H9 (cell line): ENCODE data around the gene CHST5. TPM values are rescaled to one million over a fixed set of nuclear protein-coding genes. Genes with fewer than 3 reads are reported as not detected.

ENCODE experiments used
- DNase-seq: peaks from one replicate; pipeline ENCODE4 v3.0.0-alpha.2; 2017
- H2AFZ ChIP-seq: one replicate; pipeline ENCODE4 v1.6.1; 2013; ENCODE audit warnings: mild to moderate bottlenecking, low read length, control low read depth, moderate library complexity
- H2AK5ac ChIP-seq: 2 replicates; pipeline ENCODE4 v1.6.1; 2013; ENCODE audit warnings: low read length, control low read depth, mixed read lengths; ENCODE audit not compliant: insufficient read length
- H2BK120ac ChIP-seq: one replicate; pipeline ENCODE4 v1.6.1; 2013; ENCODE audit warnings: low read depth, mild to moderate bottlenecking, low read length, control low read depth, inconsistent platforms; ENCODE audit not compliant: poor library complexity, severe bottlenecking
- H2BK12ac ChIP-seq: 2 replicates; pipeline ENCODE4 v1.6.1; 2013; ENCODE audit warnings: low read length, control low read depth, mixed read lengths, low read depth; ENCODE audit not compliant: insufficient read length
- H2BK15ac ChIP-seq: 2 replicates; pipeline ENCODE4 v1.6.1; 2013; ENCODE audit warnings: low read depth, low read length, control low read depth
- H2BK20ac ChIP-seq: one replicate; pipeline ENCODE4 v1.6.1; 2013; ENCODE audit warnings: low read depth, mild to moderate bottlenecking, low read length, control low read depth, inconsistent platforms; ENCODE audit not compliant: poor library complexity, severe bottlenecking
- H2BK5ac ChIP-seq: 2 replicates; pipeline ENCODE4 v1.6.1; 2013; ENCODE audit warnings: low read length, control low read depth, mixed read lengths; ENCODE audit not compliant: insufficient read length
- H3K14ac ChIP-seq: 2 replicates; pipeline ENCODE4 v1.6.1; 2013; ENCODE audit warnings: low read length, control low read depth; ENCODE audit not compliant: insufficient read depth
- H3K18ac ChIP-seq: 2 replicates; pipeline ENCODE4 v1.6.1; 2013; ENCODE audit warnings: low read depth, mild to moderate bottlenecking, mixed read lengths, low read length, control low read depth; ENCODE audit not compliant: insufficient read length
- H3K23ac ChIP-seq: 2 replicates; pipeline ENCODE4 v1.6.1; 2013; ENCODE audit warnings: low read length, control low read depth, mixed read lengths, low read depth; ENCODE audit not compliant: insufficient read length
- H3K23me2 ChIP-seq: 2 replicates; pipeline ENCODE4 v1.6.1; 2013; ENCODE audit warnings: low read depth, mild to moderate bottlenecking, mixed read lengths, low read length, control low read depth; ENCODE audit not compliant: insufficient read length, poor library complexity, severe bottlenecking
- H3K27ac ChIP-seq: 2 replicates; pipeline ENCODE4 v1.5.1; 2013; ENCODE audit warnings: low read length, control low read depth, mixed read lengths, low read depth; ENCODE audit not compliant: insufficient read length
- H3K27me3 ChIP-seq: 2 replicates; pipeline ENCODE4 v1.6.1; 2013; ENCODE audit warnings: low read length, control low read depth, inconsistent platforms; ENCODE audit not compliant: insufficient read depth
- H3K4ac ChIP-seq: 2 replicates; pipeline ENCODE4 v1.6.1; 2013; ENCODE audit warnings: low read depth, mild to moderate bottlenecking, control low read depth, inconsistent platforms, low read length, moderate library complexity
- H3K4me1 ChIP-seq: 2 replicates; pipeline ENCODE4 v1.6.1; 2013; ENCODE audit warnings: low read length, control low read depth, inconsistent platforms; ENCODE audit not compliant: insufficient read depth
- H3K4me2 ChIP-seq: 2 replicates; pipeline ENCODE4 v1.6.1; 2013; ENCODE audit warnings: low read length, control low read depth, mixed read lengths; ENCODE audit not compliant: insufficient read length, insufficient read depth
- H3K56ac ChIP-seq: 2 replicates; pipeline ENCODE4 v1.6.1; 2013; ENCODE audit warnings: low read depth, mild to moderate bottlenecking, mixed read lengths, low read length, control low read depth; ENCODE audit not compliant: insufficient read length
- H3K79me1 ChIP-seq: 2 replicates; pipeline ENCODE4 v1.6.1; 2013; ENCODE audit warnings: low read depth, mild to moderate bottlenecking, moderate library complexity, low read length, control low read depth, inconsistent platforms; ENCODE audit not compliant: insufficient read depth, poor library complexity, severe bottlenecking
- H3K79me2 ChIP-seq: 2 replicates; pipeline ENCODE4 v1.6.1; 2013; ENCODE audit warnings: low read length, control low read depth, inconsistent platforms; ENCODE audit not compliant: insufficient read depth
- H3K9ac ChIP-seq: 2 replicates; pipeline ENCODE4 v1.6.1; 2013; ENCODE audit warnings: low read length, control low read depth, mixed read lengths; ENCODE audit not compliant: insufficient read length; ENCODE audit errors: extremely low read depth
- H3K9me3 ChIP-seq: one replicate; pipeline ENCODE4 v1.6.1; 2013; ENCODE audit warnings: low read depth, low read length, inconsistent platforms; ENCODE audit not compliant: control insufficient read depth
- H3T11ph ChIP-seq: one replicate; pipeline ENCODE4 v1.6.1; 2013; ENCODE audit warnings: mild to moderate bottlenecking, low read length, control low read depth, inconsistent platforms
- H4K20me1 ChIP-seq: one replicate; pipeline ENCODE4 v1.6.1; 2013; ENCODE audit not compliant: control insufficient read depth, insufficient read length, insufficient read depth
- H4K5ac ChIP-seq: 2 replicates; pipeline ENCODE4 v1.6.1; 2013; ENCODE audit warnings: low read depth, mild to moderate bottlenecking, mixed read lengths, low read length, control low read depth; ENCODE audit not compliant: insufficient read length
- H4K8ac ChIP-seq: replicated peaks from 2 replicates; pipeline ENCODE4 v1.6.1; 2013; ENCODE audit warnings: low read length, control low read depth, mixed read lengths, low read depth; ENCODE audit not compliant: insufficient read length
- H4K91ac ChIP-seq: 2 replicates; pipeline ENCODE4 v1.6.1; 2013; ENCODE audit warnings: low read depth, mild to moderate bottlenecking, moderate library complexity, mixed read lengths, low read length, control low read depth; ENCODE audit not compliant: insufficient read length
- H3K27ac Mint-ChIP-seq, 3 experiments: 2 replicates in 2 of 3; 3 replicates in 1 of 3; pipeline ENCODE4 v1.8.0; 2020 to 2021; ENCODE audit warnings: mixed read lengths in 3 of 3, mild to moderate bottlenecking in 1 of 3, moderate library complexity in 1 of 3
- H3K27me3 Mint-ChIP-seq: 2 replicates; pipeline ENCODE4 v1.8.0; 2021; ENCODE audit warnings: low read depth, mild to moderate bottlenecking, moderate library complexity, mixed read lengths
- H3K36me3 Mint-ChIP-seq, 3 experiments: 2 replicates in 2 of 3; 3 replicates in 1 of 3; pipeline ENCODE4 v1.8.0; 2020 to 2021; ENCODE audit warnings: low read depth in 3 of 3, mixed read lengths in 3 of 3; ENCODE audit not compliant: insufficient read depth in 1 of 3
- H3K4me1 Mint-ChIP-seq, 2 experiments: 2 replicates each; pipeline ENCODE4 v1.8.0; 2020; ENCODE audit warnings: mixed read lengths in 2 of 2
- H3K4me3 Mint-ChIP-seq, 2 experiments: 2 replicates in 1 of 2; 3 replicates in 1 of 2; pipeline ENCODE4 v1.8.0; 2020 to 2021; ENCODE audit warnings: mild to moderate bottlenecking in 2 of 2, mixed read lengths in 2 of 2, moderate library complexity in 1 of 2
- H3K9me3 Mint-ChIP-seq, 2 experiments: 2 replicates in 1 of 2; 3 replicates in 1 of 2; pipeline ENCODE4 v1.8.0; 2020; ENCODE audit warnings: mild to moderate bottlenecking in 2 of 2, mixed read lengths in 2 of 2, moderate library complexity in 1 of 2
- WGBS: extraction: QIAGEN DNeasy Blood & Tissue Kit; methylation state at CpG from one replicate; pipeline ENCODE4 v1.1.7; 2013; ENCODE audit warnings: missing lambda C conversion rate, low lambda C conversion rate, mixed read lengths; ENCODE audit not compliant: insufficient read length; ENCODE audit errors: extremely low coverage; 5-methylcytosine and 5-hydroxymethylcytosine counted together
- total RNA-seq: library from RNA; stranded (reverse); gene quantifications from 2 replicates; pipeline ENCODE4 v1.2.1, GENCODE V29; 2021
- TF ChIP-seq, protein P1 (sequence below): fragments of 200-600 bp; sonication (generic); conservative IDR thresholded peaks from 3 replicates; pipeline ENCODE4 v1.8.0; 2021; ENCODE audit warnings: antibody characterized with exemption, mild to moderate bottlenecking

Gene CHST5
- total RNA-seq, 1 experiment from 2014 or later: not detected

DNA sequence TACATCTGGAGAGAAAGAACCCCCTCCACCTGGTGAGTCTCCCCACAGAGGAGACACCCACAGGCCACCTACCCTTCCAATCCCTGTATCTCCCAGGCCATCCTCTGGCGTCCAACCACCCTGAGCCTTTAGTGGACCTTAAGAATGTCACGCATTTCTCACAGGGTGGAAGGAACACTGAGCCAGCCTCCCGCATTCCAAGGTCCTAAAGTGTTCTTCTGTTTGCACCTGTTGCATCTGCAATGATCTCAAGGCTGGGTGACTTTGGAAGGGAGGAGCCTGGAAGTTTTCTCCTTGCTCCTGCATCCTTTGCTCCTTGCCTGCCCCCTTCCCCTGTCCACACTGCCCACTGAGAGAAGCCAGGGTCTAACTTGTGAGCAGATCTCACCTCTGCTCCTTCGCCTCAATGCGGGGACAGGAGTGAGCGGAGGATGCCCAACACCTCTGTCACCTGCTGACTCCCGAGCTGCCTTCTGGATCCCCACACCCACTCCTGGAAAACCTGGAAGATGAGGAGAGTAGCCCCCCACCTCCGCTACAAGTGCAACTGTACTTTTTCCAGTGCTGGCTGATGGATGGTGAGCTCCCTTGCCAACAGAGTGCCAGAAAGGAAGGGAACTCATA, 3.7 kb downstream of the CHST5 start:
- H3K27me3 ChIP-seq: no peaks in the 10 kb centered on the region
- no peaks in the 10 kb centered on the region for H3K23me2 ChIP-seq
- no CpG with 5 or more reads among the region's 8 CpGs for WGBS
- H3K18ac ChIP-seq: no peak overlapping the region
- Mint-ChIP-seq H3K27ac (no peak overlapping the region; a peak in 1 of 7 replicates), H3K9me3 (no peaks in the 10 kb centered on the region), H3K4me3 (no peak overlapping the region), H3K4me1 (peaks cover 12 to 14% of the 10 kb centered on the region in 2 experiments), H3K27me3 (no peaks in the 10 kb centered on the region; the same call in 1 of the 2 replicates), H3K36me3 (peaks cover 0 to 3% (median 0%) of the 10 kb centered on the region in 3 experiments; a peak in 1 of 7 replicates)
- no peak for DNase-seq
- no peak overlapping the region for H3K9ac ChIP-seq
- H3K4me2 ChIP-seq: no peak overlapping the region
- no peak overlapping the region for H2BK20ac ChIP-seq
- H2BK15ac ChIP-seq: no peak overlapping the region
- H3K23ac ChIP-seq: no peak overlapping the region
- no peak overlapping the region for H4K8ac ChIP-seq
- H3K9me3 ChIP-seq: no peaks in the 10 kb centered on the region
- TF ChIP-seq, protein P1, sequence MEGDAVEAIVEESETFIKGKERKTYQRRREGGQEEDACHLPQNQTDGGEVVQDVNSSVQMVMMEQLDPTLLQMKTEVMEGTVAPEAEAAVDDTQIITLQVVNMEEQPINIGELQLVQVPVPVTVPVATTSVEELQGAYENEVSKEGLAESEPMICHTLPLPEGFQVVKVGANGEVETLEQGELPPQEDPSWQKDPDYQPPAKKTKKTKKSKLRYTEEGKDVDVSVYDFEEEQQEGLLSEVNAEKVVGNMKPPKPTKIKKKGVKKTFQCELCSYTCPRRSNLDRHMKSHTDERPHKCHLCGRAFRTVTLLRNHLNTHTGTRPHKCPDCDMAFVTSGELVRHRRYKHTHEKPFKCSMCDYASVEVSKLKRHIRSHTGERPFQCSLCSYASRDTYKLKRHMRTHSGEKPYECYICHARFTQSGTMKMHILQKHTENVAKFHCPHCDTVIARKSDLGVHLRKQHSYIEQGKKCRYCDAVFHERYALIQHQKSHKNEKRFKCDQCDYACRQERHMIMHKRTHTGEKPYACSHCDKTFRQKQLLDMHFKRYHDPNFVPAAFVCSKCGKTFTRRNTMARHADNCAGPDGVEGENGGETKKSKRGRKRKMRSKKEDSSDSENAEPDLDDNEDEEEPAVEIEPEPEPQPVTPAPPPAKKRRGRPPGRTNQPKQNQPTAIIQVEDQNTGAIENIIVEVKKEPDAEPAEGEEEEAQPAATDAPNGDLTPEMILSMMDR: no peak
- no peak overlapping the region for H2BK5ac ChIP-seq
- no peak overlapping the region for H4K91ac ChIP-seq
- no peaks in the 10 kb centered on the region for H3K4me1 ChIP-seq
- H2BK12ac ChIP-seq: no peak overlapping the region
- H3K79me2 ChIP-seq: no peaks in the 10 kb centered on the region
- H3K56ac ChIP-seq: no peak overlapping the region
- no peaks in the 10 kb centered on the region for H4K20me1 ChIP-seq
- H3T11ph ChIP-seq: no peak overlapping the region
- H2BK120ac ChIP-seq: no peak overlapping the region
- H2AK5ac ChIP-seq: no peak overlapping the region
- no peak overlapping the region for H2AFZ ChIP-seq
- no peak overlapping the region for H3K27ac ChIP-seq
- no peak overlapping the region for H3K14ac ChIP-seq
- H4K5ac ChIP-seq: no peak overlapping the region
- no peaks in the 10 kb centered on the region for H3K79me1 ChIP-seq
- no peak overlapping the region for H3K4ac ChIP-seq
